Osteoblast (primary cell): ENCODE results near the gene RFX2. TPM values are rescaled to one million over a fixed set of nuclear protein-coding genes. Genes with fewer than 3 reads are reported as not detected.

Source experiments
- DNase-seq: peaks from one replicate; pipeline ENCODE4 v3.0.0; 2011; ENCODE audit warnings: low spot score, mixed read lengths; ENCODE audit not compliant: insufficient read length; ENCODE audit errors: missing footprints
- H2AFZ ChIP-seq: 2 replicates; pipeline ENCODE4 v1.6.0; 2011; ENCODE audit warnings: mild to moderate bottlenecking, low read length
- H3K27ac ChIP-seq: 2 replicates; pipeline ENCODE4 v1.5.1; 2011; ENCODE audit warnings: mild to moderate bottlenecking, low read depth, low read length, moderate library complexity
- H3K27me3 ChIP-seq: 2 replicates; pipeline ENCODE4 v1.6.0; 2012; ENCODE audit warnings: mild to moderate bottlenecking, control low read depth, inconsistent platforms, low read length, moderate library complexity; ENCODE audit not compliant: insufficient read depth
- H3K36me3 ChIP-seq: 2 replicates; pipeline ENCODE4 v1.5.1; 2011; ENCODE audit warnings: mild to moderate bottlenecking, low read length, control low read depth, moderate library complexity; ENCODE audit not compliant: insufficient read depth
- H3K4me1 ChIP-seq: 2 replicates; pipeline ENCODE4 v1.5.1; 2011; ENCODE audit warnings: mild to moderate bottlenecking, low read length, control low read depth, moderate library complexity; ENCODE audit not compliant: insufficient read depth
- H3K4me2 ChIP-seq: 2 replicates; pipeline ENCODE4 v1.6.0; 2011; ENCODE audit warnings: mild to moderate bottlenecking, low read length; ENCODE audit not compliant: insufficient read depth
- H3K4me3 ChIP-seq: fragments of 200-600 bp; sonication (generic); 3 replicates; pipeline ENCODE4 v1.5.1; 2012; ENCODE audit warnings: mild to moderate bottlenecking, low read length, inconsistent platforms; ENCODE audit not compliant: insufficient read depth
- H3K79me2 ChIP-seq: 2 replicates; pipeline ENCODE4 v1.6.0; 2012; ENCODE audit warnings: mild to moderate bottlenecking, low read length, control low read depth, inconsistent platforms; ENCODE audit not compliant: insufficient read depth
- H3K9me3 ChIP-seq: 2 replicates; pipeline ENCODE4 v1.5.1; 2011; ENCODE audit warnings: low read depth, low read length, control low read depth
- H4K20me1 ChIP-seq: 2 replicates; pipeline ENCODE4 v1.6.0; 2012; ENCODE audit warnings: mild to moderate bottlenecking, low read length, control low read depth; ENCODE audit not compliant: insufficient read depth
- CTCF ChIP-seq: IDR thresholded peaks from 2 replicates; pipeline ENCODE4 v1.5.1; 2011; ENCODE audit warnings: mild to moderate bottlenecking, low read depth, low read length, moderate library complexity; ENCODE audit errors: extremely low read depth
- total RNA-seq: library from RNA; depleted of rRNA; stranded (reverse); fragments of >200 nt; gene quantifications from 2 replicates; pipeline ENCODE4 v1.2.3, GENCODE V29; 2012

RFX2 gene
- total RNA-seq = 3.8 and 6.2 TPM in 2 replicates

- Histone ChIP-seq H3K79me2 (no peaks in the 10 kb centered on the region), H3K4me3 (peak within 1 kb of the TSS; percentile 79), H3K36me3 (no peaks in the 10 kb centered on the region), H3K27me3 (peaks cover 1% of the 10 kb centered on the region), H4K20me1 (no peaks in the 10 kb centered on the region), H3K27ac (peak within 1 kb of the TSS; percentile 74), H3K4me1 (peaks cover 21% of the 10 kb centered on the region), H2AFZ (peak within 1 kb of the TSS; percentile 87), H3K4me2 (peak within 1 kb of the TSS; percentile 98), H3K9me3 (no peaks in the 10 kb centered on the region)
- TF ChIP-seq CTCF = no peak
- peak; percentile 99 for DNase-seq
Observed at GRCh38 chr19:6110360-6110977, at the start of gene RFX2. Gene RFX2, minus strand, starts transcription at chr19:6110500. Its CDS starts 63,004 bp downstream, at chr19:6047496.

GRCh38 chr19:6156033-6156432, 45.7 kb upstream of the RFX2 start:
- H3K79me2 ChIP-seq = no peaks in the 10 kb centered on the region
- DNase-seq = no peak
- no peaks in the 10 kb centered on the region for H3K27me3 ChIP-seq
- no peak overlapping the region for H3K27ac ChIP-seq
- TF ChIP-seq CTCF = no peak
- no peaks in the 10 kb centered on the region for H4K20me1 ChIP-seq
- H3K9me3 ChIP-seq = no peaks in the 10 kb centered on the region
- no peaks in the 10 kb centered on the region for H3K36me3 ChIP-seq
- H3K4me3 ChIP-seq = no peak overlapping the region
- H3K4me2 ChIP-seq = no peak overlapping the region
- no peak overlapping the region for H2AFZ ChIP-seq
- H3K4me1 ChIP-seq = no peaks in the 10 kb centered on the region

- TF ChIP-seq CTCF = no peak
- no peak overlapping the region for H3K4me2 ChIP-seq
- no peaks in the 10 kb centered on the region for H3K27me3 ChIP-seq
- no peaks in the 10 kb centered on the region for H3K79me2 ChIP-seq
- no peaks in the 10 kb centered on the region for H3K4me1 ChIP-seq
- H4K20me1 ChIP-seq = no peaks in the 10 kb centered on the region
- H3K27ac ChIP-seq = no peak overlapping the region
- no peak for DNase-seq
- no peak overlapping the region for H2AFZ ChIP-seq
- no peak overlapping the region for H3K4me3 ChIP-seq
- H3K36me3 ChIP-seq = no peaks in the 10 kb centered on the region
- H3K9me3 ChIP-seq = no peaks in the 10 kb centered on the region
Observed at GRCh38 chr19:6150289-6150688, 40.0 kb upstream of the RFX2 start.

DNA sequence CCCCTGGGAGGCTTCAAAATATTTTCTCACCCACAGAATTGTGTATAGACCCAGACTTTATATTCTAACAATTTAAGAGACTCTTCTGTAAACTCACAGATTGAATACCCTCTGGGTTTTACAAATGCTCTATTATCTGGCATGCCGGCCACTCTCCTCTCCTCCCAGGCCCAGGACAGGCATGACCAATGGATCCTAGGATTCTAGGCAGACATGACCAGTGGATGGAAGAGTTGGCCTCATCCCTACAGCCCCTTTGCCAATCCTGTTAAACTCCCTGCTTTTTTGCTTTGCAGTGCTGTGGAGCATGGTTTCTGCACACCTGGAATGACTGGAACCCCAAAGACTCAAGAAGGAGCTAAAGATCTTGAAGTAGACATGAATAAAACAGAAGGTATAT, 30.9 kb upstream of the RFX2 start:
- no peaks in the 10 kb centered on the region for H3K36me3 ChIP-seq
- DNase-seq = no peak
- TF ChIP-seq CTCF = no peak
- H3K27ac ChIP-seq = no peak overlapping the region
- H3K4me3 ChIP-seq = no peak overlapping the region
- H2AFZ ChIP-seq = no peak overlapping the region
- H3K4me2 ChIP-seq = no peak overlapping the region
- H3K9me3 ChIP-seq = no peaks in the 10 kb centered on the region
- no peaks in the 10 kb centered on the region for H4K20me1 ChIP-seq
- no peaks in the 10 kb centered on the region for H3K4me1 ChIP-seq
- no peaks in the 10 kb centered on the region for H3K79me2 ChIP-seq
- no peaks in the 10 kb centered on the region for H3K27me3 ChIP-seq
